Renal cortex interstitium (tissue), 11 donors: ENCODE data around the gene ARHGAP26. TPM values are rescaled to one million over a fixed set of nuclear protein-coding genes. Genes with fewer than 3 reads are reported as not detected.

Experiments
- DNase-seq, 11 donors: peaks; one replicate each; pipeline ENCODE4 v3.0.0-alpha.2; 2013; ENCODE audit warnings: low read depth in 9 of 11, low spot score in 4 of 11; ENCODE audit errors: extremely low read depth in 1 of 11
- polyA plus RNA-seq, 3 donors: library from polyadenylated mRNA; unstranded; fragments of 120-200 nt; gene quantifications; one replicate each; pipeline ENCODE4 v1.2.1, GENCODE V29; 2013; ENCODE audit not compliant: insufficient read length in 3 of 3

Gene ARHGAP26
- polyA plus RNA-seq, 3 donors, result 10.7 to 13.7 (median 10.9) TPM

GRCh38 chr5:142805339-142805738 lies 35.2 kb downstream of the ARHGAP26 start:
- no peak for DNase-seq

DNA sequence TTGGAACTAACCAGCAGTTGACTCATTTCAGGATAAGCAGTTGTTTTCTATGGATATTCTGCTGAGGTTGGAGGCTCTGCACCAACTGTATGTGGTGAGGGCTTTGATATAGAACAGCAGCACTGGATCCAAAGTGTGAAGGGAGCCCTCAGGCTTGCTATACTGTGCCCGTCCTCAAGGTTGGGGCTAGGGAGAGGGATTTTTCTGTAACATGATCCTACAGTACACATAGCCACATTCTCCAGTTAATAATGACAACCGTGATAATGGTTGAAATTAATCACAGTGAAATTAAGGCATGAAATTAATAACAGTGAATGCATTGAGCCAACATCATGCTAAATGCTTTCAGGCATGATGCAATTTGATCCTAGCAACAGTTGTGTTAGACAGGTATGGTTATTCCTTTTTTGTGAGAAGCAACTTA lies 36.7 kb downstream of the ARHGAP26 start:
- DNase-seq, result no peak

- no peak for DNase-seq
These were observed 37.3 kb downstream of the ARHGAP26 start for GRCh38 chr5:142807372-142807911.

- no peak for DNase-seq
These were observed 38.9 kb downstream of the ARHGAP26 start for GRCh38 chr5:142808878-142809598.

DNA sequence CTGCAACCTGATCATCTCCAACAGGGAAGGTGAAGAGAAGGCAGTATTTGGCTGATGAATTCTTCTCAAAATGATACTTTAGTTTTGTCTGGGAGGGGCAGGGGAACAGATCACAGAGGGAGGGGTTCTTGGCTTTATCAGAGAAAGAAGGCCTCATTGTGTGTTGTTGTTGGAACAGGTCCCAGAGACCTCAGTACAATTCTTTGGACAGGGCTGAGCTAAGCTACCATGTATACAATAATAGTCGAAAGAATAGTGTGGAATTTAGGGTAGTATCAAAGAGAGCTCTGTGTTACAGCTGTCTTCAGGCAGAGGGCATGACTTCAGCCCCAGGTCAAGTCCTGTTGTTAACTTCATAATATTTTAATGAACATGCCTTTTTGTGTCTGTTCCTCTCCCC lies 39.9 kb downstream of the ARHGAP26 start:
- peak in 1 of 11 donors; percentile 24 for DNase-seq

GRCh38 chr5:142810743-142811290 lies 40.6 kb downstream of the ARHGAP26 start:
- no peak for DNase-seq

- no peak for DNase-seq
These were observed 41.8 kb downstream of the ARHGAP26 start for GRCh38 chr5:142811866-142812557.

- no peak for DNase-seq
These were observed 43.0 kb downstream of the ARHGAP26 start for GRCh38 chr5:142813220-142813619.

GRCh38 chr5:142814122-142814521 lies 43.9 kb downstream of the ARHGAP26 start:
- DNase-seq, result no peak

DNA sequence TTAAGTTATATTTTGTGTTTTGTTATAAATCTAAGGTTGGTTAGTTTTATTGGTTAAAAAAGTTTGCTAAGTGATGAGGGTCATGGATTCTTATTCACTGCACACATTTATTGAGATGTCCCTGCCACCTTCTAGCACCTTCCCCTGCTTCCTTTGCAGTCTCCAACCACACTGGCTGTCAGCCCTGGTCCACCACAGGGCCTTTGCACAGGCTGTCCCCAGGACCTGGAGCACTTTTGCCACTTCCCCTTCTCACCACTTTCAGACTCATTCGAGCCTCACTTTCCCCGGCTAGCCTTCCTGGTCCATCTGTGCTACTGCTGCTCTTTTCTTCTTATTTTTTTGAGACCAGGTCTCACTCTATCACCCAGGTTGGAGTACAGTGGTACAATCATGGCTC lies 45.3 kb downstream of the ARHGAP26 start:
- no peak for DNase-seq

- DNase-seq, result no peak
These were observed 46.6 kb downstream of the ARHGAP26 start for GRCh38 chr5:142816531-142817430.

GRCh38 chr5:142817949-142818431 lies 47.8 kb downstream of the ARHGAP26 start:
- DNase-seq, result no peak

DNA sequence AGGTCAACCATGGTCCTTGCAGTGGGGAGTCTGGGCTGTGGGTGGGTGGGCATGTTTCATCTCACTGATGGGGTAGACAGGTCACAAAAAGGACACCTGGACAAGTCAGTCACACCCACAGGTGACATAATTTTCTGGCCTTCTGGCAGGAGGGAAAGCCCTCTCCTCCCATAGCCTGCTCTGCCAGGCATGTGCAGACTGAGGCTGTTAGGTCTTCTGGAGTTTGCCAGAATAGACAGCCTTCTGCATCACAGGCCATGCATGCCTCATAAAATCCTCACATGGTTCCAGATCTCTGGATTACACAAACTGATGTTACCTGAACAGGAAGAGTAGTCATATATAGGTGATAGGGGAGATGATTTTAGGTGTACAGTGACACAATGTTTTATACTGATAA lies 49.1 kb downstream of the ARHGAP26 start:
- no peak for DNase-seq

DNA sequence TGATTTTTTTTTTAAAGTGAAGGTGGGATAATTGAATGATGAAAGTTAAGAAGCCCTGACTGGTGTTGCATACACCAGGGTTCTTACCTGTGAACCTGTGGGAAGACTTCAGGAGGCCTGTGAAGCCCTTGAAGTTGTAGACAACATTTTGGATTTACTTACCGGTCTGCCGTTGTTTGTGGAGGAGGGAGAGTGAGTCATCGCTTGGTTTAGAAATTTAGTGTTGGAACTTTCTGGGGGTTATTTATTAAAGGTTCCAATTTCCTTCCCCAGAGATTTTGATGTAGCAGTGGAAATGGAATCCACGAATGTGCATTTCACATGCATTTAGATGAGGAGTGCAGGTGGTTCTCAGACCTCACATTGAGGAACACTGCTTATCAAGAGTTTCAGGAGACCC lies 49.6 kb downstream of the ARHGAP26 start:
- no peak for DNase-seq

- no peak for DNase-seq
These were observed 50.3 kb downstream of the ARHGAP26 start for GRCh38 chr5:142820447-142820846.

DNA sequence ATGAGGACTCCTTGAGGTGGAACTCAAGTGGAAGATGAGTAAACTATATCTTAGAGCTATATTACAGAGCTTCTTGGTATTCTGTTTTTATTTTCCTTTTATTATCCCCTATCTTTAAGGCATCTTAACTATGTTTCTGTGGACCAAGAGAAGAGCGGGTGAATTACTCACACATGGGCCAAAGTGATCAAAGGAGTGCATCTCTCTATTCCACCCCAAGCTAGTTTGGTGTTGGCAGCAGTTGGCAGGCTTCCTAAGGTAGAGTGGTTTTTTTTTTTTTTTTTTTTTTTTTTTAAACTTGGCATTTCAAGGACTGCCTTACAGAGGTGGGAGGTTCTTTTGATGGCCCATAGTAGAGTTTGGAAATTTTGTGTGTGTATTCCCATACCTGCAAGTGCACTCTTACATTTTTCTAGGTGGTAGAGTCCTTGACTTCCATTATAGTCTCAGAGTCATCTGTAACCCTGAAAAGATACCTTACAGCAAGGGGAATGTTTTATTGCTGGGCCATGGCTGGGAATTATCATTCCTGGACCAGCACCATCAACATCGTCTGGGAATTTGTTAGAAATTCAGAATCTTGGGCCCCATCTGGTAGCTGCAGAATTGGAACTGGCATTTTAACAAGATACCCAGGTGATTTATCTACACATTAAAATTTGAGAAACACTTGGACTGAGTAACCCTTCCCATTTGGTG lies 51.0 kb downstream of the ARHGAP26 start:
- DNase-seq, result no peak

GRCh38 chr5:142821733-142822487 lies 51.7 kb downstream of the ARHGAP26 start:
- no peak for DNase-seq

DNA sequence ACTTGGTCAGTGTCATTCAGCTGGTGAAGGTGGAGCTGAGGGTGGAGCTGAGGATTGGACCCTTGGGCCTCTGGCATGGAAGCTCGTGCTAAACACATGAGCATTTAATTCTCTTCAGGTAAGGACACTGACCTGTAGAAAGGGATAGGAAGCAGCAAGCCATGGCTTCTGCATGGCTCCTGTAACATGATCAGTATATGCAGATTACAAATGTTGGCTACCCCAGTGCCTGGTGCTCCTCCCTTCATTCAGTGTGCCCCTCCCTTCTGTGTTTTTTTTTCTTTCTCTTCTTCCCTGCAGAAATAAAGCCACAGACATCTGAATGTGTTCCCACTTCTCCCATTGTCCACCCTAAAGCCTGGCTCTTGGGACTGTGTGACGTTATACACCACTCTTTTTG lies 52.9 kb downstream of the ARHGAP26 start:
- DNase-seq, result no peak
